CD4-positive, CD25-positive, alpha-beta regulatory T cell (primary cell): Measurements from ENCODE around the gene ANKS6. TPM values are rescaled to one million over a fixed set of nuclear protein-coding genes. Genes with fewer than 3 reads are reported as not detected.
A peak's percentile ranks its signal among the peaks of the same experiment; 100 is the strongest.

Experiments
- ATAC-seq, 2 donors: fragments of 150-1000 bp; cut with Tn5 transposase; one replicate each; pipeline ENCODE4 v1.10.0; 2021; ENCODE audit warnings: low read depth in 2 of 2, moderate number of reproducible peaks in 2 of 2, moderate library complexity in 1 of 2
- DNase-seq, 3 donors: peaks; one replicate each; pipeline versions ENCODE4 v3.0.0 to v3.0.0-alpha.2; 2012 to 2022; ENCODE audit warnings: mixed read lengths in 1 of 3
- H3K27ac ChIP-seq: one replicate; pipeline ENCODE4 v1.7.0; 2013; ENCODE audit warnings: mild to moderate bottlenecking, low read length; ENCODE audit not compliant: insufficient read depth, poor library complexity, severe bottlenecking
- H3K27me3 ChIP-seq: one replicate; pipeline ENCODE4 v1.7.0; 2013; ENCODE audit warnings: low read length; ENCODE audit not compliant: control insufficient read depth, insufficient read depth
- H3K36me3 ChIP-seq: one replicate; pipeline ENCODE4 v1.7.0; 2013; ENCODE audit warnings: mild to moderate bottlenecking, low read length, moderate library complexity; ENCODE audit not compliant: control insufficient read depth, insufficient read depth
- H3K4me1 ChIP-seq: 2 replicates; pipeline ENCODE4 v1.7.0; 2013; ENCODE audit warnings: mild to moderate bottlenecking, low read length; ENCODE audit not compliant: insufficient read depth, control insufficient read depth, poor library complexity, severe bottlenecking
- H3K4me3 ChIP-seq: one replicate; pipeline ENCODE4 v1.7.0; 2013; ENCODE audit warnings: low read depth, mild to moderate bottlenecking, low read length, moderate library complexity
- H3K9me3 ChIP-seq, 2 experiments: 1 replicate in 1 of 2; 2 replicates in 1 of 2; pipeline ENCODE4 v1.7.0; 2013; ENCODE audit warnings: low read length in 2 of 2, mild to moderate bottlenecking in 1 of 2, moderate library complexity in 1 of 2; ENCODE audit not compliant: control insufficient read depth in 2 of 2
- H3K27ac Mint-ChIP-seq, 3 donors: one replicate each; pipeline ENCODE4 v1.8.0; 2020 to 2022; ENCODE audit warnings: mild to moderate bottlenecking in 3 of 3, mixed read lengths in 3 of 3, moderate library complexity in 2 of 3
- H3K27me3 Mint-ChIP-seq: one replicate; pipeline ENCODE4 v1.8.0; 2022; ENCODE audit warnings: mild to moderate bottlenecking, mixed read lengths
- H3K36me3 Mint-ChIP-seq: one replicate; pipeline ENCODE4 v1.8.0; 2020; ENCODE audit warnings: mixed read lengths
- H3K4me1 Mint-ChIP-seq, 4 donors: one replicate each; pipeline ENCODE4 v1.8.0; 2020 to 2022; ENCODE audit warnings: mixed read lengths in 4 of 4, mild to moderate bottlenecking in 1 of 4
- H3K4me3 Mint-ChIP-seq, 4 donors: one replicate each; pipeline ENCODE4 v1.8.0; 2020 to 2022; ENCODE audit warnings: mild to moderate bottlenecking in 4 of 4, mixed read lengths in 4 of 4, moderate library complexity in 3 of 4
- H3K9me3 Mint-ChIP-seq, 7 donors: one replicate each; pipeline ENCODE4 v1.8.0; 2020 to 2022; ENCODE audit warnings: mixed read lengths in 7 of 7, mild to moderate bottlenecking in 3 of 7, moderate library complexity in 2 of 7
- polyA plus RNA-seq, 4 donors: library from polyadenylated mRNA; unstranded; fragments of 300-500 nt; fragmentation: Illumina TruSeq; gene quantifications; one replicate each; pipeline ENCODE4 v1.2.3, GENCODE V29; 2021
- total RNA-seq: library from RNA; stranded (reverse); gene quantifications from one replicate; pipeline ENCODE4 v1.2.3, GENCODE V29; 2022

Gene ANKS6
- total and polyA plus RNA-seq, 5 donors from 2014 or later: 2.4 to 8.2 (median 2.6) TPM

DNA sequence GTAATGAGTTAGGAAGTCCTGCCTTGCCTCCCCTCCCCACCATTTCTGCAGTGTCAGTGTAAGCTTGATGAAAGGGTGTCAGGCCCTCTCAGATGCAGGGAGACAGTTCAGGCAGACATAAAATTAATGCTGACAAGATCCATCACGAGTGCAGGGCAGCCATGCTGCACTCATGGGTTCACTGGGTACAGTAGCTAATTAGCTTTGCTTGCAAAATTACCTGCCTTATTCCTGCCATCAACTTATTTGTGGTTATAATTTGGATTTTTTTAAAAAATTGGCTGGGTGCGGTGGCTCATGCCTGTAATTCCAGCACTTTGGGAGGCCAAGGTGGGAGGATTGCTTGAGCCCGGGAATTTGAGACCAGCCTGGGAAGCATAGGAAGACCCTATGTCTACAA lies 29.1 kb upstream of the ANKS6 start:
- Mint-ChIP-seq H3K36me3 (peaks cover 4% of the 10 kb centered on the region), H3K27ac (no peak overlapping the region), H3K9me3 (peaks cover 0 to 3% (median 0%) of the 10 kb centered on the region in 7 donors), H3K4me3 (no peak overlapping the region), H3K4me1 (peaks cover 0 to 3% (median 1%) of the 10 kb centered on the region in 4 donors), H3K27me3 (no peaks in the 10 kb centered on the region)
- H3K36me3 ChIP-seq: no peaks in the 10 kb centered on the region
- no peak overlapping the region for H3K27ac ChIP-seq
- no peaks in the 10 kb centered on the region for H3K27me3 ChIP-seq
- H3K4me1 ChIP-seq: no peaks in the 10 kb centered on the region
- H3K4me3 ChIP-seq: no peak overlapping the region
- no peak for ATAC-seq
- no peaks in the 10 kb centered on the region for H3K9me3 ChIP-seq
- no peak for DNase-seq

DNA sequence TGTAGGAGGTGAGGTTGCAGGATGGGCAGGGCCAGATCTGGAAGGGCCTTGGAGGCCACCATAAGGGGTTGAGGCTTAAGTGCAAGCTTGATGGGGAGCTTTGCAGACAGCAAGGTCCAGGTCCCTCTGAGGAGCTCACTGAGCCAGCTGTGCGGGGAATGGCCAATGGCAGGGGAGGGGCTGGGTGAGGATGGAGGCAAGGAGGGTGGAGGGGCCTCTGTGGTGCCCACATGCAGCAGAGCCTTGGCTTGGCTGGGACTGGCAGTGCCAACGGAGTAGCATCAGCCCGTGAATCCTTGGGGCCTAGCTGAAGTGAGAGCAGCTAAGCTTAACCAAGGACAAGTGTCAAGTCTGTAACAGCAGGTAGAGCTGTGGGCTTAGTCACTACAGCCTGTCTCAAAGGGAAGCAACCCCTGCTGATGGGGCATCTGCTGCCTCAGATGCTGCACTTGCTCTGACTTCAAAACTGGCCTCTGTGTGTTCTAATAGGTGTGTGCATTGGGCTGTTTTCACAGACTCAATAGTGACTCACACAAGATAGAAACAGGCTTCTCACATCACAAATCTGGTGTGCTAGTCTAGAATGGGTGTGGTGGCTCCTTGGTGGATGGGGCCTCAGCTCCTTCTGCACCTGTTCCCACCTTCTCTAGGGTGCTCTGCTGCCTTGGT lies 27.4 kb upstream of the ANKS6 start:
- ATAC-seq (no peak), DNase-seq (no peak)
- Mint-ChIP-seq H3K9me3 (peaks cover 0 to 4% (median 0%) of the 10 kb centered on the region in 7 donors), H3K27ac (peak overlapping the region in 1 of 3 donors; percentile 79), H3K27me3 (no peaks in the 10 kb centered on the region), H3K4me1 (peaks cover 0 to 7% (median 1%) of the 10 kb centered on the region in 4 donors), H3K36me3 (peaks cover 4% of the 10 kb centered on the region), H3K4me3 (no peak overlapping the region)
- no peaks in the 10 kb centered on the region for H3K36me3 ChIP-seq
- no peak overlapping the region for H3K27ac ChIP-seq
- H3K27me3 ChIP-seq: no peaks in the 10 kb centered on the region
- no peaks in the 10 kb centered on the region for H3K9me3 ChIP-seq
- no peaks in the 10 kb centered on the region for H3K4me1 ChIP-seq
- no peak overlapping the region for H3K4me3 ChIP-seq

DNA sequence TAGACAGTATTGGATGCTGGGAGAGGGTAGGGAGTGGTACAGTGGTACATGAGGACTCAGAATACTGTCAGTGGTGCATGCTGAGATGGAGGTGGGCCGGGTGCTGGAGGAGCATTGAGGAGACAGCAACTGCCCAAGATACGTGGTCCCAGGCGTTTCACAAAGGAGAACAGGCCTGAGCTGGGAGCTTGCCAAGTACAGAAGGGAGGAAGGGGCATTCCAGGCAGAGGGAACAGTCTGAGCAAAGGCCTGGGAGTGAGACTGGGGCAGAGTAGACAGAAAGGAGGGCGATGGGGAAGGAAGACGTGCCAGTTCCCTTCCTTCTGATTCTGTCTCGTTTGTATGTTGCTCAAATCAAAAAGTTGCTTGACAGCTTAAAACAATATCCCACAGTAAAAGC lies 26.3 kb upstream of the ANKS6 start:
- Mint-ChIP-seq H3K4me3 (no peak overlapping the region), H3K27me3 (no peaks in the 10 kb centered on the region), H3K9me3 (peaks cover 0 to 4% (median 0%) of the 10 kb centered on the region in 7 donors), H3K27ac (no peak overlapping the region), H3K36me3 (peaks cover 4% of the 10 kb centered on the region), H3K4me1 (peaks cover 0 to 7% (median under 1%) of the 10 kb centered on the region in 4 donors)
- no peaks in the 10 kb centered on the region for H3K36me3 ChIP-seq
- no peak overlapping the region for H3K4me3 ChIP-seq
- DNase-seq (no peak), ATAC-seq (no peak)
- no peaks in the 10 kb centered on the region for H3K9me3 ChIP-seq
- no peaks in the 10 kb centered on the region for H3K4me1 ChIP-seq
- no peak overlapping the region for H3K27ac ChIP-seq
- H3K27me3 ChIP-seq: no peaks in the 10 kb centered on the region

DNA sequence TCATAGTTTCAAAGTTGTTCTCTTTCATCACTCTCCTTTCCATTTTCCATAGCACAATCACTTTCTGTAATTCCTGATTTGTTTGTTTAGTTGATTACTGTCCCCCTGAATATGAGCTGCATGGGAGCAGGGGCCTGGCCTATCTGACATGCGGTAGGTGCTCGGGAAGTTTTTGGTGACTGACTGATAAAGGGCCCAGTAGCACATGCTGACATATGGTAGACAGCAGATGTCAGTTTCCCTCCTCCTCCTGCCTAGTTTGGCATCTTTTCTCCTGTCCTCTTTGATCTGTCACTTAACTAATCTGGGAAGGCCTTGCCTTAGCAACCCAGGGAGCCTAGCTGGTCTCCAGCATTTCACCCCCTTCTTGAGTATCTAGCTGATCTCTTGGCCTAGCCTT lies 25.5 kb upstream of the ANKS6 start:
- no peak for DNase-seq
- no peaks in the 10 kb centered on the region for H3K9me3 ChIP-seq
- peaks cover 0 to 7% (median 0%) of the 10 kb centered on the region in 4 donors for H3K4me1 Mint-ChIP-seq
- peaks cover 0 to 4% (median 0%) of the 10 kb centered on the region in 7 donors for H3K9me3 Mint-ChIP-seq
- no peaks in the 10 kb centered on the region for H3K36me3 ChIP-seq
- H3K27ac Mint-ChIP-seq: no peak overlapping the region
- H3K4me1 ChIP-seq: no peaks in the 10 kb centered on the region
- no peaks in the 10 kb centered on the region for H3K27me3 Mint-ChIP-seq
- H3K27me3 ChIP-seq: no peaks in the 10 kb centered on the region
- no peak for ATAC-seq
- peaks cover 4% of the 10 kb centered on the region for H3K36me3 Mint-ChIP-seq
- no peak overlapping the region for H3K4me3 Mint-ChIP-seq
- H3K4me3 ChIP-seq: no peak overlapping the region
- no peak overlapping the region for H3K27ac ChIP-seq

DNA sequence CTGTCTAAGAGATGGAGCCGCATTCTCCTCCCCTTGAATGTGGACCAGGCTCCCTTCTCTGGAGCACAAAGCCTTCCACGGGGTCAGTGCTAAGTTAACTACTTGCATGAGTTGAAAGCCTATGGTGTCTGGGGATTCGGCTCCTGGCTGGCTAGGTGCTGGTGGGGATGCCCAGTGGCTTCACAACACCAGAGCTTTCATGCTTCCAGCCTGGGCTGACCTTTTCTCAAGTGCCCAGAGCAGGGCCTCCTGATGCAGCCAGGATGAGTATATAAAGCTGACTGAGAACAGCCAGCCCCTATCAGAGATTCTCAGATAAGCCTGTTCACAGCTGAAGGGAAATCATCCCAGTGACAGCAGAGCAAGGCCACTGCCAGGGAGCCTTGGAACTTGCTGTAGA lies 22.9 kb upstream of the ANKS6 start:
- no peak overlapping the region for H3K4me3 Mint-ChIP-seq
- H3K36me3 Mint-ChIP-seq: peaks cover 4% of the 10 kb centered on the region
- no peaks in the 10 kb centered on the region for H3K36me3 ChIP-seq
- DNase-seq (no peak), ATAC-seq (no peak)
- no peak overlapping the region for H3K27ac ChIP-seq
- H3K9me3 Mint-ChIP-seq: peaks cover 0 to 4% (median 0%) of the 10 kb centered on the region in 7 donors
- no peak overlapping the region for H3K27ac Mint-ChIP-seq
- H3K4me3 ChIP-seq: no peak overlapping the region
- no peaks in the 10 kb centered on the region for H3K27me3 ChIP-seq
- H3K27me3 Mint-ChIP-seq: no peaks in the 10 kb centered on the region
- H3K4me1 ChIP-seq: no peaks in the 10 kb centered on the region
- H3K9me3 ChIP-seq: no peaks in the 10 kb centered on the region
- H3K4me1 Mint-ChIP-seq: peaks cover 0 to 7% (median 4%) of the 10 kb centered on the region in 4 donors

DNA sequence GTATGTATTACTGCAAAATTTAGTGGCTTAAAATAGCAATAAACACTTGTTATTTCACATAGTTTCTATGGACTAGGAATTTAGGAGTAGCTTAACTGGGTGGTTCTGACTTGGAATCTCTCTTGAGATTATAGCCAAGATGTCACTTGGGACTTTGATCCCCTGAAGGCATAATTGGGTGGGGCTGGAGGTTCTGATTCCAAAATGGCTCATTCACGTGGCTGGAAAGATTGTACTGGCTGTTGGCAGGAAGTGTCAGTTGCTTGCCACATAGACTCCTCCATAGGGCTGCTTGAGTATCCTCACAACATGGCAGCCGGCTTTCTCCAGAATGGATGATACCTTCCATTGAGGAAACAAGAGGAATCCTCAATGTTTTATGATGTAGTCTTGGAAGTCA lies 22.4 kb upstream of the ANKS6 start:
- Histone ChIP-seq H3K27me3 (peaks cover 2% of the 10 kb centered on the region), H3K36me3 (no peaks in the 10 kb centered on the region), H3K4me1 (no peaks in the 10 kb centered on the region), H3K4me3 (no peak overlapping the region), H3K27ac (no peak overlapping the region), H3K9me3 (no peaks in the 10 kb centered on the region)
- Mint-ChIP-seq H3K36me3 (peaks cover 4% of the 10 kb centered on the region), H3K4me1 (peaks cover 0 to 7% (median 5%) of the 10 kb centered on the region in 4 donors), H3K27ac (no peak overlapping the region), H3K9me3 (peaks cover 0 to 6% (median 0%) of the 10 kb centered on the region in 7 donors), H3K4me3 (no peak overlapping the region), H3K27me3 (no peaks in the 10 kb centered on the region)
- ATAC-seq (no peak), DNase-seq (no peak)

DNA sequence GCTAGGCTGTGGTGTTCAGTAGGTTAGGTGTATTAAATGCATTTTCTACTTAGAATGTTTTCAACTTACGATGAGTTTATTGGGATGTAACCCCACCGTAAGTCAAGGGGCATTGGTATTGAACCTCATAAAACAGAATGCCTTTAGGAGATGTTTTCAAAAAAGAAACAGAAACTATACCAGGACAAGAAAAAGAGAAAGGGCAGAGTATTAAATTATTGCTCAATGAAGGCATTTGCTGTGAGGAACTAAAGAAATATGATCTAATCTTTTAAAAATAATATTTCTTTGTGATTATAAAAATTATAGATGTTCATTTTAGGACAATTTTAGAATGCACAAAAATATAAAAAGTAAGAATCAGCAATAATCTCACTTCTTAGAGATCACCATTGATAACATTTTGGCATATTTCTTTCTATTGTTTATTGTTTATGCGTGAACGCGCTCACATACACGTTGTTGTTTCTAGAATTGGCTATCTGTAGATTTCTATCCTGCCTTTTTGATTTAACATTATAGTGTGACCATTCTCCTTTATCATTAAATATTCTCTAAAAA lies 19.1 kb upstream of the ANKS6 start:
- no peak overlapping the region for H3K4me3 ChIP-seq
- peaks cover 4% of the 10 kb centered on the region for H3K27me3 ChIP-seq
- no peak for DNase-seq
- H3K27ac ChIP-seq: no peak overlapping the region
- Mint-ChIP-seq H3K4me3 (no peak overlapping the region), H3K27me3 (peaks cover 5% of the 10 kb centered on the region), H3K27ac (no peak overlapping the region), H3K36me3 (peaks cover 4% of the 10 kb centered on the region), H3K4me1 (peaks cover 5 to 13% (median 10%) of the 10 kb centered on the region in 4 donors), H3K9me3 (peaks cover 0 to 5% (median 0%) of the 10 kb centered on the region in 7 donors)
- no peaks in the 10 kb centered on the region for H3K9me3 ChIP-seq
- no peaks in the 10 kb centered on the region for H3K36me3 ChIP-seq
- H3K4me1 ChIP-seq: no peaks in the 10 kb centered on the region
- ATAC-seq: no peak
